MM.1S (cell line): ENCODE results near the gene ASMT.
"Not testable (repeated sequence)": the region's sequence is repeated elsewhere in the genome, so short reads cannot be mapped to it uniquely, and the experiment has no call there.

ENCODE experiments used
- DNase-seq: peaks from one replicate; pipeline ENCODE4 v3.0.0-alpha.2; 2015
- H2AFZ ChIP-seq: fragments of 300-600 bp; sonication (generic); 2 replicates; pipeline ENCODE4 v1.6.0; 2016; ENCODE audit warnings: antibody characterized with exemption, low read length
- H3F3A ChIP-seq: fragments of 300-600 bp; sonication (generic); 2 replicates; pipeline ENCODE4 v1.6.1; 2016; ENCODE audit warnings: mild to moderate bottlenecking, antibody characterized with exemption, low read length, moderate library complexity, mixed read lengths; ENCODE audit not compliant: insufficient read depth
- H3K27ac ChIP-seq: fragments of 300-600 bp; sonication (generic); 2 replicates; pipeline ENCODE4 v1.5.1; 2016; ENCODE audit warnings: mild to moderate bottlenecking, low read length
- H3K27me3 ChIP-seq: fragments of 300-600 bp; sonication (generic); replicated peaks from 2 replicates; pipeline ENCODE4 v1.6.0; 2016; ENCODE audit warnings: low read length; ENCODE audit not compliant: insufficient read depth
- H3K36me3 ChIP-seq: fragments of 300-600 bp; sonication (generic); replicated peaks from 2 replicates; pipeline ENCODE4 v1.6.1; 2016; ENCODE audit warnings: mild to moderate bottlenecking, low read length, mixed read lengths; ENCODE audit not compliant: insufficient read depth
- H3K4me1 ChIP-seq: fragments of 300-600 bp; sonication (generic); 2 replicates; pipeline ENCODE4 v1.6.1; 2016; ENCODE audit warnings: low read length, mixed read lengths
- H3K4me2 ChIP-seq: fragments of 300-600 bp; sonication (generic); 2 replicates; pipeline ENCODE4 v1.6.0; 2016; ENCODE audit warnings: low read depth, low read length
- H3K4me3 ChIP-seq: fragments of 300-600 bp; sonication (generic); 2 replicates; pipeline ENCODE4 v1.5.1; 2016; ENCODE audit warnings: low read length, mixed read lengths
- H3K79me2 ChIP-seq: fragments of 300-600 bp; sonication (generic); 2 replicates; pipeline ENCODE4 v1.6.1; 2016; ENCODE audit warnings: mixed run types, low read length, mixed read lengths
- H3K9ac ChIP-seq: fragments of 300-600 bp; sonication (generic); 2 replicates; pipeline ENCODE4 v1.6.1; 2016; ENCODE audit warnings: low read length, mixed read lengths
- H3K9me2 ChIP-seq: fragments of 300-600 bp; sonication (generic); replicated peaks from 2 replicates; pipeline ENCODE4 v1.6.1; 2016; ENCODE audit warnings: mild to moderate bottlenecking, low read length, mixed read lengths; ENCODE audit not compliant: insufficient read depth
- H3K9me3 ChIP-seq: fragments of 300-600 bp; sonication (generic); replicated peaks from 2 replicates; pipeline ENCODE4 v1.6.1; 2016; ENCODE audit warnings: mild to moderate bottlenecking, low read length, mixed read lengths; ENCODE audit not compliant: insufficient read depth
- H4K20me1 ChIP-seq: fragments of 300-600 bp; sonication (generic); 2 replicates; pipeline ENCODE4 v1.6.1; 2016; ENCODE audit warnings: mild to moderate bottlenecking, low read length, moderate library complexity, mixed read lengths; ENCODE audit not compliant: insufficient read depth
- EZH2 ChIP-seq: fragments of 300-600 bp; sonication (generic); optimal IDR thresholded peaks from 2 replicates; pipeline ENCODE3; 2017; ENCODE audit warnings: low read depth, mild to moderate bottlenecking, antibody characterized with exemption, low read length, mixed read lengths
- EZH2phosphoT487 ChIP-seq: fragments of 300-600 bp; sonication (generic); IDR thresholded peaks from 2 replicates; pipeline ENCODE4 v1.6.1; 2018; ENCODE audit warnings: antibody characterized with exemption, low read length
- TF ChIP-seq, protein P1 (sequence below): fragments of 300-600 bp; sonication (generic); IDR thresholded peaks from 2 replicates; pipeline ENCODE4 v1.5.1; 2016; ENCODE audit warnings: antibody characterized with exemption, low read length, mixed read lengths

ASMT gene

DNA sequence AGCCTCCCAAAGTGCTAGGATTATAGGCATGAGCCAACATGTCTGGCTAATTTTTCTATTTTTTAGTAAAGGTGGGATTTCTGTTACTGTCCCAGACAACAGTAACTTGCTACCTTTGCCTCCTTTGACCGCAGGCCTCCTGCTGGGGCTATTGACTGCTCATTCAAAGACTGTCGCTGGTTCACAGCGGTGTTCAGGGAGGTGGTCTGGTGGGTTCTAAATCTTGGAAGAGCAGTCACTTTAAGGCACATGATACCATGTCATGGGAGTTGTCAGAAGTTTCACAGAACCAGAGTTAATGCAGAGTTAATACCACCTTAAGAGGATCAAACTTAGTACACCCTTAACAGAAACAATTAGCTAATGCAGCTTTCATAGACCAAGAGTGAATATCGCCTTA is 3.8 kb downstream of the ASMT start:
- Histone ChIP-seq H3K4me3 (no peak overlapping the region), H4K20me1 (no peaks in the 10 kb centered on the region), H3K27me3 (no peaks in the 10 kb centered on the region), H3K9me2 (no peaks in the 10 kb centered on the region), H3K4me2 (no peak overlapping the region), H3K9ac (no peak overlapping the region), H2AFZ (no peak overlapping the region), H3F3A (no peaks in the 10 kb centered on the region), H3K4me1 (no peaks in the 10 kb centered on the region), H3K36me3 (no peaks in the 10 kb centered on the region), H3K9me3 (no peaks in the 10 kb centered on the region), H3K27ac (no peak overlapping the region), H3K79me2 (no peaks in the 10 kb centered on the region)
- no peak for TF ChIP-seq EZH2
- TF ChIP-seq EZH2phosphoT487 = no peak
- TF ChIP-seq, protein P1, sequence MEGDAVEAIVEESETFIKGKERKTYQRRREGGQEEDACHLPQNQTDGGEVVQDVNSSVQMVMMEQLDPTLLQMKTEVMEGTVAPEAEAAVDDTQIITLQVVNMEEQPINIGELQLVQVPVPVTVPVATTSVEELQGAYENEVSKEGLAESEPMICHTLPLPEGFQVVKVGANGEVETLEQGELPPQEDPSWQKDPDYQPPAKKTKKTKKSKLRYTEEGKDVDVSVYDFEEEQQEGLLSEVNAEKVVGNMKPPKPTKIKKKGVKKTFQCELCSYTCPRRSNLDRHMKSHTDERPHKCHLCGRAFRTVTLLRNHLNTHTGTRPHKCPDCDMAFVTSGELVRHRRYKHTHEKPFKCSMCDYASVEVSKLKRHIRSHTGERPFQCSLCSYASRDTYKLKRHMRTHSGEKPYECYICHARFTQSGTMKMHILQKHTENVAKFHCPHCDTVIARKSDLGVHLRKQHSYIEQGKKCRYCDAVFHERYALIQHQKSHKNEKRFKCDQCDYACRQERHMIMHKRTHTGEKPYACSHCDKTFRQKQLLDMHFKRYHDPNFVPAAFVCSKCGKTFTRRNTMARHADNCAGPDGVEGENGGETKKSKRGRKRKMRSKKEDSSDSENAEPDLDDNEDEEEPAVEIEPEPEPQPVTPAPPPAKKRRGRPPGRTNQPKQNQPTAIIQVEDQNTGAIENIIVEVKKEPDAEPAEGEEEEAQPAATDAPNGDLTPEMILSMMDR = no peak
- no peak for DNase-seq

- TF ChIP-seq EZH2phosphoT487 (no peak), EZH2 (no peak)
- TF ChIP-seq, protein P1 = no peak
- Histone ChIP-seq H3K9me3 (no peaks in the 10 kb centered on the region), H4K20me1 (no peaks in the 10 kb centered on the region), H3K36me3 (no peaks in the 10 kb centered on the region), H3K4me1 (no peaks in the 10 kb centered on the region), H3K4me3 (no peak overlapping the region), H3K9me2 (no peaks in the 10 kb centered on the region), H3K27ac (no peak overlapping the region), H3K4me2 (no peak overlapping the region), H2AFZ (no peak overlapping the region), H3F3A (no peaks in the 10 kb centered on the region), H3K27me3 (no peaks in the 10 kb centered on the region), H3K79me2 (no peaks in the 10 kb centered on the region), H3K9ac (no peak overlapping the region)
- no peak for DNase-seq
Observed at GRCh38 chrX:1623691-1624090, 8.8 kb downstream of the ASMT start.

DNA sequence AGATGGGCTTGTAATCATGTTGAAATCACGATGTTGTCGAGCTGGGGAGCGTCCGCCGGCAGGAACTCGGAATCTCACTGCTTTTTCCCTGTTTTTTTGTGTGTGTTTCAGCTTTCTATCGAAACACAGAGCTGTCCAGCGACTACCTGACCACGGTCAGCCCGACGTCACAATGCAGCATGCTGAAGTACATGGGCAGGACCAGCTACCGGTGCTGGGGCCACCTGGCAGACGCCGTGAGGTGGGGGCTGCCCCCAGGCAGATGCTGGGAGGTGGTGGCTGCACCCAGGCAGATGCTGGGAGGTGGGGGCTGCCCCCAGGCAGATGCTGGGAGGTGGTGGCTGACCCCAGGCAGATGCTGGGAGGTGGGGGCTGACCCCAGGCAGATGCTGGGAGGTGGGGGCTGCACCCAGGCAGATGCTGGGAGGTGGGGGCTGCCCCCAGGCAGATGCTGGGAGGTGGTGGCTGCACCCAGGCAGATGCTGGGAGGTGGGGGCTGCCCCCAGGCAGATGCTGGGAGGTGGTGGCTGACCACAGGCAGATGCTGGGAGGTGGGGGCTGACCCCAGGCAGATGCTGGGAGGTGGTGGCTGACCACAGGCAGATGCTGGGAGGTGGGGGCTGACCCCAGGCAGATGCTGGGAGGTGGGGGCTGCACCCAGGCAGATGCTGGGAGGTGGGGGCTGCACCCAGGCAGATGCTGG is 9.4 kb downstream of the ASMT start:
- H3K4me3 ChIP-seq, H4K20me1 ChIP-seq, H3K9ac ChIP-seq, H3K36me3 ChIP-seq, H2AFZ ChIP-seq, DNase-seq, H3K4me2 ChIP-seq, H3K27me3 ChIP-seq, H3K9me3 ChIP-seq, H3K4me1 ChIP-seq, H3K27ac ChIP-seq, H3F3A ChIP-seq, H3K9me2 ChIP-seq, H3K79me2 ChIP-seq: not testable (repeated sequence)

DNA sequence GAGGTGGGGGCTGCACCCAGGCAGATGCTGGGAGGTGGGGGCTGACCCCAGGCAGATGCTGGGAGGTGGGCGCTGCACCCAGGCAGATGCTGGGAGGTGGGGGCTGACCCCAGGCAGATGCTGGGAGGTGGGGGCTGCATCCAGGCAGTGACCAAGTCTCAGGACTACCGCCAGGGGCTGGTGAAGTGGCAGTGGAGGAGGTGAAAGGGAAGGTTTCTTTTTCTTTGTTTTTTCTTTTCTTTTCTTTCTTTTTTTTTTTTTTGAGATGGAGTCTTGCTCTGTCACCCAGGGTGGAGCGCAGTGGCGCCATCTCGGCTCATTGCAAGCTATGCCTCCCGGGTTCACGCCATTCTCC is 10.0 kb downstream of the ASMT start:
- not testable (repeated sequence) for H3K27me3 ChIP-seq, H3K4me2 ChIP-seq, H4K20me1 ChIP-seq, H3K9me2 ChIP-seq, DNase-seq, H3K36me3 ChIP-seq, H3K9me3 ChIP-seq, H3F3A ChIP-seq, H2AFZ ChIP-seq, H3K4me3 ChIP-seq, H3K4me1 ChIP-seq, H3K79me2 ChIP-seq, H3K9ac ChIP-seq, H3K27ac ChIP-seq
